OCI-LY3 (cell line): Measurements from ENCODE around the gene AKT3.

Experiments
- H2AFZ ChIP-seq: fragments of 200-600, 300-600 bp; shearing (Covaris generic); 2 replicates; pipeline ENCODE4 v1.6.0; 2014; ENCODE audit warnings: antibody characterized with exemption, low read depth, low read length
- H3K27ac ChIP-seq: fragments of 200-600, 300-600 bp; sonication (generic); 2 replicates; pipeline ENCODE4 v1.5.1; 2014; ENCODE audit warnings: mild to moderate bottlenecking, low read length, moderate library complexity, mixed read lengths
- H3K27me3 ChIP-seq: fragments of 200-600, 300-600 bp; sonication (generic); 2 replicates; pipeline ENCODE4 v1.6.1; 2014; ENCODE audit warnings: low read depth, low read length, mixed read lengths
- H3K36me3 ChIP-seq: fragments of 200-600, 300-600 bp; sonication (generic); replicated peaks from 2 replicates; pipeline ENCODE3; 2014; ENCODE audit warnings: low read depth, low read length, mixed read lengths
- H3K4me1 ChIP-seq: fragments of 300-600, 200-600 bp; sonication (generic); 2 replicates; pipeline ENCODE4 v1.6.1; 2014; ENCODE audit warnings: low read length, mixed read lengths
- H3K4me2 ChIP-seq: fragments of 200-600, 300-600 bp; sonication (generic); 2 replicates; pipeline ENCODE4 v1.6.1; 2014; ENCODE audit warnings: low read length, mixed read lengths
- H3K4me3 ChIP-seq: fragments of 300-600, 200-600 bp; sonication (generic); 2 replicates; pipeline ENCODE4 v1.5.1; 2014; ENCODE audit warnings: antibody characterized with exemption, mild to moderate bottlenecking, low read length, moderate library complexity
- H3K79me2 ChIP-seq: fragments of 300-600, 200-600 bp; shearing (Covaris generic); 2 replicates; pipeline ENCODE4 v1.6.1; 2014; ENCODE audit warnings: mild to moderate bottlenecking, low read length, mixed read lengths
- H3K9ac ChIP-seq: fragments of 300-600, 200-600 bp; shearing (Covaris generic); 2 replicates; pipeline ENCODE4 v1.6.0; 2014; ENCODE audit warnings: mild to moderate bottlenecking, low read length, moderate library complexity
- H3K9me3 ChIP-seq: fragments of 200-600, 300-600 bp; shearing (Covaris generic); 2 replicates; pipeline ENCODE4 v1.6.1; 2014; ENCODE audit warnings: low read length, mixed read lengths; ENCODE audit not compliant: insufficient read depth
- H4K20me1 ChIP-seq: fragments of 200-600, 300-600 bp; sonication (generic); 2 replicates; pipeline ENCODE4 v1.6.1; 2016; ENCODE audit warnings: low read length, mixed read lengths; ENCODE audit not compliant: insufficient read depth
- CTCF ChIP-seq: fragments of 200-600, 300-600 bp; sonication (generic); IDR thresholded peaks from 2 replicates; pipeline ENCODE4 v1.5.1; 2014; ENCODE audit warnings: antibody characterized with exemption, low read length, low read depth
- EZH2phosphoT487 ChIP-seq: fragments of 200-600 bp; shearing (Covaris generic); IDR thresholded peaks from 2 replicates; pipeline ENCODE4 v1.6.1; 2018; ENCODE audit warnings: antibody characterized with exemption, mixed run types, low read depth

The AKT3 gene

GRCh38 chr1:243841507-243841906, 8.5 kb downstream of the AKT3 start:
- H3K9ac ChIP-seq = no peak overlapping the region
- no peak for TF ChIP-seq CTCF
- TF ChIP-seq EZH2phosphoT487 = no peak

GRCh38 chr1:243837907-243838535, 12.0 kb downstream of the AKT3 start:
- Histone ChIP-seq H4K20me1 (no peaks in the 10 kb centered on the region), H3K9ac (no peak overlapping the region), H3K36me3 (peaks cover 36% of the 10 kb centered on the region), H3K4me3 (no peak overlapping the region), H2AFZ (no peak overlapping the region), H3K4me1 (no peaks in the 10 kb centered on the region), H3K79me2 (peaks cover 6% of the 10 kb centered on the region; the same call in 1 of the 2 replicates), H3K27me3 (no peaks in the 10 kb centered on the region), H3K9me3 (peaks cover 8% of the 10 kb centered on the region; the same call in 1 of the 2 replicates), H3K4me2 (no peak overlapping the region), H3K27ac (no peak overlapping the region)
- TF ChIP-seq EZH2phosphoT487 (no peak), CTCF (no peak)

More at GRCh38 chr1:243841507-243841906, 8.5 kb downstream of the AKT3 start:
- Histone ChIP-seq H4K20me1 (peaks cover 7% of the 10 kb centered on the region; the same call in 1 of the 2 replicates), H2AFZ (no peak overlapping the region), H3K36me3 (peaks cover 15% of the 10 kb centered on the region), H3K9me3 (no peaks in the 10 kb centered on the region), H3K4me3 (no peak overlapping the region), H3K27me3 (no peaks in the 10 kb centered on the region), H3K27ac (no peak overlapping the region), H3K4me1 (no peaks in the 10 kb centered on the region), H3K79me2 (peaks cover 30% of the 10 kb centered on the region), H3K4me2 (no peak overlapping the region)

- no peak overlapping the region for H3K27ac ChIP-seq
- no peak overlapping the region for H2AFZ ChIP-seq
- peaks cover 33% of the 10 kb centered on the region for H3K36me3 ChIP-seq
- no peak overlapping the region for H3K4me2 ChIP-seq
- no peaks in the 10 kb centered on the region for H4K20me1 ChIP-seq
- no peaks in the 10 kb centered on the region for H3K27me3 ChIP-seq
- no peaks in the 10 kb centered on the region for H3K4me1 ChIP-seq
- no peak overlapping the region for H3K9ac ChIP-seq
- no peak overlapping the region for H3K4me3 ChIP-seq
- H3K79me2 ChIP-seq = no peaks in the 10 kb centered on the region
- TF ChIP-seq EZH2phosphoT487 = no peak
- TF ChIP-seq CTCF = no peak
- peaks cover 8% of the 10 kb centered on the region; the same call in 1 of the 2 replicates for H3K9me3 ChIP-seq
Measured at GRCh38 chr1:243834130-243834529, 15.9 kb downstream of the AKT3 start.

- TF ChIP-seq EZH2phosphoT487 (no peak), CTCF (no peak)
- H2AFZ ChIP-seq = no peak overlapping the region
- H3K4me1 ChIP-seq = no peaks in the 10 kb centered on the region
- H4K20me1 ChIP-seq = no peaks in the 10 kb centered on the region
- peaks cover 8% of the 10 kb centered on the region; the same call in 1 of the 2 replicates for H3K9me3 ChIP-seq
- H3K9ac ChIP-seq = no peak overlapping the region
- H3K4me2 ChIP-seq = no peak overlapping the region
- H3K4me3 ChIP-seq = no peak overlapping the region
- peaks cover 26% of the 10 kb centered on the region for H3K36me3 ChIP-seq
- H3K79me2 ChIP-seq = no peaks in the 10 kb centered on the region
- H3K27me3 ChIP-seq = no peaks in the 10 kb centered on the region
- H3K27ac ChIP-seq = no peak overlapping the region
Measured at GRCh38 chr1:243831463-243831862, 18.6 kb downstream of the AKT3 start.
